ENCODE data around the gene CD8B.

The CD8B gene

DNA sequence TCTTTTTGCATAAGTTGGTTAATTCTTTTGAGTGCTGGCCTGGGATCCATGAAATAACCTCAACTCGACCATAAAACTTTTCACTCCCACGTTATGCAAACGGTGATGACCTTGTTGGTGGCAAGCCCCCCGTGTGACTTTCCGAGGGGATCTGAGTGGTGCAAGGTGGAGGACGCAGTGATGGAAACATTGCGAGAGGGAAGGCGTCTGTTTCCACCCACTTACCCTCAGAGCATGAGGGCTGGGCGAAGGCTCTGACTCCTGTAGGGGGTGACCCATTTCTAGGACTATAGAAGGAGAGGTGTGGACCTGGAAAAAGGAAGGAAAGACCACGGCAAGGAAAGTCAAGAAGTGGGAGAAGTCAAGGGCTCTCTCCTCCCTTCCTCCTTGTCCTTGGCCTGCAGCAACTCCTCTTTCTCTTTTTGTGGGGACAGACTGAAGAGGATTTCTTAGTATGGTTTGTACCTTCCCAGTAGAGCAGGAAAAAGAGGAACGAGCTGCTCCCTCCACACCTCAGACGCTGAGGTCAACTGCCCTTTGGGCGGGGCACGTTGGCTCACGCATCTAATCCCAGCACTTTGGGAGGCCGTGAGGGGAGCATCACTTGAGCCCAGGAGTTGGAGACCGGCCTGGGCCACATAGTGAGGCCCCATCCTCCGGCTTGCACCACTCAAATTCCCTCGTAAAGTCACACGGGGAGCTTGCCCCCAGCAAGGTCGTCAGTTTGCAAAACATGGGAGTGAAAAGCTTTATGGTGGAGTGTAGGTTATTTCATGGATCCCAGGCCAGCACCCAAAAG, 55.4 kb downstream of the CD8B start:
- no peak for DNase-seq (ENCODE audit: low spot score)

DNA sequence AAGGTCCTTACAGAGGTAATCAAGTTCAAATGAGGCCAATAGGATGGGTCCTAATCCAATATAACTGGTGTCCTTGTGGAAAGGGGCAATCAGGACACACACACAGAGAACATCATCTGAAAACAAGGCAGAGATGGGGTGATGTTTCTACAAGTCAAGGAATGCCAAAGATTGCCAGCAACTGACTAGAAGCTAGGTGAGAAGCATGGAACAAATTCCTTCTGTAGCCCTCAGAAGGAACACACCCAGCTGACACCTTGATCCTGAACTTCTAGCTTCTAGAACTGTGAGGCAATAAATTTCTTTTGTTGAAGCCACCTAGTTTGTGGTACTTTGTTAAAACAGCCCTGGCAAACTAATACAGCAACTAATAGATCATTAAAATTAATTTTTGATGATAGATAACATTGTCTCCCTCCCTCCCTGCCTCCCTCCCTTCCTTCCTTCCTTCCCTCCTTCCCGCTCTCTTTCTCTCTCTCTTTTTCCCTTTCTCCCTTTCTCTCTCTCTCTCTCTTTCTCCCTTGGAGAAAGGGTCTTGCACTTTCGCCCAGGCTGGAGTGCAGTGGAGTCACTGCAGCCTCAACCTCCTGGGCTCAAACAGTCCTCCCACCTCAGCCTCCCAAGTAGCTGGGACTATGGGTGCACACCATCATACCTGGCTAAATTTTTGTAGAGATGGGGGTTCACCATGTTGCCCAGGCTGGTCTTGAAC, 60.7 kb downstream of the CD8B start:
- no peak for DNase-seq (ENCODE audit: low spot score)

DNA sequence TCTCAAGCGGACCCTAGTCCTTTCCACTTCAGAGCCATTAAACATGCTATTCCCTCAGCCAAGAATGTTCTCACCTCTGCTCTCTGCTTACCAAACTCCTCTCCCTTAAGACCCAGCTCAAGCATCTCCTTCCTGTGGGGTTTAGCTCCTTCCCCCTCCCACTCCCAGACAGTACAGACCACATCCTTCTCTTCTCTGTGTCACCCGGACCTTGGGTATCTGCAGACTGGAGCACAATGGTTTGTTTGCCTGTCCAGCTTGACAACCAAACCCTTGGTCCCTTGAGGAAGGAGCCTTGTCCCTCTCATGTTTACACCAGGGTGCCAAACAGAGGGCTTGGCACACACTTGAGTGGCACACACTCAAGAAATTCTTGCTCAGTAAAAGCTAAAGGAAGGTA, 66.8 kb downstream of the CD8B start:
- no peak for DNase-seq (ENCODE audit: low spot score)

DNA sequence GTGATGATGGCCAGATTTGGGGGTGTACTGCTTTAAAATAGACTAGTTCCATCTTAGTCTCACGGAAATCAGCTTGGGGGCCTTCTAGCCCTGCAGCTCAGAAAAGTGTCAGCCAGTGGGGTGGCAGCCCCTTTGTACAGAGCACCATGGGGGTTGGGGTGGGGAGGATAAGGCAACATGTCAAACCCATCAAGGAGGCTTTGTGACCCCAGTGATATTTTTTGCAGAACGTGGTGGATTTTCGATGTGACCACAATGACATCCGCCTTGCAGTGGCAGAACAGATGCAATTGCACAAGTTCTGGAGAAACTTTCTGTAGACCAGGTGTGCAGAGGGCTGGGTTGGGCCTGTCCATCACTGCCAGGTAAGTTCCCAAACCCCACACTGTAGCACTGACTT, 67.9 kb downstream of the CD8B start:
- DNase-seq (ENCODE audit: low spot score), result no peak

DNA sequence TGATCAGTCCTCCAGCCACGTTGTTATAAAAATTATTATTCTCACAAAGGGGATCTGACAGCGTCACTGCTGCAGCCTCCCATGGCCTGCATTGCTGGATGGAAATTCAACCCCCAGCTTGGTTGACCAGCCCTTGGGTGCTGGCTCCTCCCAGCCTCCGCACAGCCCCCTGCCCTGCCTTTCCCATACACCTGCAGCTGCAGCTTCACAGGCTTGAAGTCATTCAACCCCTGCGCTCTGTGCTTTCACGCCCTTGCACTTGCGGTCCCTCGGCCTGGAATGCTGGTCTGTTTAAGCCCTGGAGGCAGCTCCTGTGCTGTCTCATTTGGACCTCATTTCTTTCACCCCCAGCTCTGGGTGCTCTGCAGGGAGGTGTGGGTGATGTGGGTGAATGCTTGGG, 70.1 kb downstream of the CD8B start:
- DNase-seq (ENCODE audit: low spot score), result no peak

DNA sequence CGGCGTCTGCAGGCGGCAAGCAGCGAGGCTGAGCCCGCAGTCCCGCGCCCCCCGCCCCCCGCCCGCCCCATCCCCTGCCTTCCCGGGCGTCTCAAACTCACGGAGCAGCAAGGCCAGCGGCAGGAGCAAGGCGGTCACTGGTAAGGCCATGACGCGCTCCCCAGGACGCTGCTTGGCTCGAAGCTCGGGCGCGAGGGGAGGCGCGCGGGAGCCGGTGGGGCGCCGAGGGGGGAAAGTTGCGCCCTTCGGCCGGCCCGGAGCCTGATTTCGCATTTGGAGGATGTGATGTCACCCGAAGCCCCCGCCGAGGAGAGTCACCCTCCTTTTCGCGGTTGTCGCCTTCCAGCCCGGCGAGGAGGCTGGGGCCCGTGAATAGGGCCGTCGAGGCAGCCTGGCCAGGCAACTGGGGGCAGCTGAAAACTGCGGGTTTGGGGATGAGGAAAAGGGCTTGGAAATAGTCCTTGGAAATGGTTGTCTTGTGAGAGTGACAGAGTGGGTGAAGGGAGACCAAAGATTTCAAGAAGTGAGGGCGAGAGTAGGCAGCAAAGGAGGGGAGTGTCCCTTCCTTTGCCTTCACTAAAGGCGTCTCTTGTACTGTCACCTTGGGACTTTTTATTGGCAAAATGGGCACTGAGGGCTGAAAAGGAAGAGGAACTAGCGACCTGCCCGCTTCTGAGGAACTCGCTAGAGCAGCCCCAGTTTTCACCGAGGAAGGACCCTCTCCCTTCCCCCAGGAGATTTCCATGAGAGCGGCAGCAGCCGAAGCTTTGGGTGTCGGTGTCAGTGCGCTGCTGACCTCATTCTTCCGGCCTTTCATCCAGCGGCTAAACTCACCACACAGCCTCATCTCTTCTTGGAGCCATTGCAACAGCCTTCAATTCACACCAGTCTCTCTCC, 70.8 kb downstream of the CD8B start, which contains the start of gene CD8A:
TSS of gene CD8A (minus strand) at position 238 of the 897 bp plus-strand sequence. CDS start at position 150, 88 bp downstream.
- DNase-seq (ENCODE audit: low spot score), result no peak

DNA sequence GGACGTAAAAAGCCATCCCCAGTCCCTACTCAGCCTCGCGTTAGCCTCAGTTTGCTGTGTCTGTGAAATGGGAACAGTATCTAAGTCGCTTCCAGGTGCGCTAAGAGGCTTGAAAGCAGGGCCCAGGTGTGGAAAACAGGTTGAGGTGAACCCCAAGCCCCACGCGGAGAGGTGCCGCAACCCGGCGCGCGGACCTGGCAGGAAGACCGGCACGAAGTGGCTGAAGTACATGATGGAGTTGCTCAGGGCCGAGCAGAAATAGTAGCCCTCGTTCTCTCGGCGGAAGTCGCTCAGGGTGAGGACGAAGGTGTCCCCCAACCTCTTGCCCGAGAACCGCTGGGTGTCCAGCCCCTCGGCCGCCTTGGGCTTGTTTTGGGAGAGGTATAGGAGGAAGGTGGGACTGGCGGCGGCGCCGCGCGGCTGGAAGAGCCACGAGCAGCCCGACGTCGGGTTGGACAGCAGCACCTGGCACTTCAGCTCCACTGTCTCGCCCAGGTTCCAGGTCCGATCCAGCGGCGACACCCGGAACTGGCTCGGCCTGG, 71.5 kb downstream of the CD8B start:
- DNase-seq (ENCODE audit: low spot score), result no peak

DNA sequence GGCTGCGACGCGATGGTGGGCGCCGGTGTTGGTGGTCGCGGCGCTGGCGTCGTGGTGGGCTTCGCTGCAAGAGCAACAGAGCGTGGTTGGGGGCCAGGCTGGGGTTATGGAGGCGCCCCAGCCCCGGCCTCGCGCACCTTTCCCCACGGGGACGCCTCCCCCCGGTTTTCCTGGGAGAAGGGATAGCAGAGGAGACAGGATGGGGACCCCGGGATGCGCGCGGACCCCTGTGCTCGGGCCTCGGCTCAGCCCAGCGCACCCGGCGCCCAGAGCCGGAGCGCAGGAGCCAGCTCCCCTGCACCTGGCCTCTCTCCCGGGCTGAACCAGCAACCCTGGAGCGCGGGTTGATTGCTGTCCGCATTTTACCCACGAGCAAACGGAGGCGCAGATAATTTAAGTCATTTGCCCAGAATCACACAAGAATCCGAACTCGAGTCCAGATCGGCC, 72.0 kb downstream of the CD8B start:
- no peak for DNase-seq (ENCODE audit: low spot score)

DNA sequence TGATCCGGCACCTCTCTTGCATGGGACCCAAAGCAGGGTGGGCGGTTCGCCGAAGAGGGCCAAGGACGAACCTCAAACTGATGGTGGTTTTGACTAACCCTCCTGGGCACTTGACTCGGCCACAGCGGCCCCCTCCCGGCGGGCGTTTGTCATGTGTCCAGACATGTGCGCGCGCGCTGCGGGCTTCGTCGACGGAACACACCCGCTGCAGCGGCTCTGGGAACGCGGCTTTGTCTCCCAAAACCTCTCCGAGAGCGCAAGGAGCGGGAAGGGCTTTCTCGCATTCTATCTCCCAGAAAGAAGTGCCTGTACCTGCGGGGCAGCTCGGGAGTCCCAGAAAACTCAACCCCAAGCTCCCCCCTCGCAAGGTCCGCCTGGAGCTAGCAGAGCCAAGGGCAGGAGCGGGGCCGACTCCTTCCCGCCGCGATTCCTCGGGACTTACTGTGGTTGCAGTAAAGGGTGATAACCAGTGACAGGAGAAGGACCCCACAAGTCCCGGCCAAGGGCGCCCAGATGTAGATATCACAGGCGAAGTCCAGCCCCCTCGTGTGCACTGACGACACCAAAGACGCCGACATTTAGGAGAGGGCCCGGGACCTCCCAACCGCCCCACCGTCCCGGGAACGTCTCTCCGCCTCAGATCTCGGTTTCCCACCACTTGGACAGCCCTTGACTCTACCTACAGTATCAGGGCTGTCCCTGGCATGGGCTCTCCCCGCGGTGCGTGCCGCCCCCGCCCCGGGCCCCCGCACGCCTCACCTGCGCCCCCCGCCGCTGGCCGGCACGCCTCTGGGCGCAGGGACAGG, 72.6 kb downstream of the CD8B start:
- DNase-seq (ENCODE audit: low spot score), result no peak

DNA sequence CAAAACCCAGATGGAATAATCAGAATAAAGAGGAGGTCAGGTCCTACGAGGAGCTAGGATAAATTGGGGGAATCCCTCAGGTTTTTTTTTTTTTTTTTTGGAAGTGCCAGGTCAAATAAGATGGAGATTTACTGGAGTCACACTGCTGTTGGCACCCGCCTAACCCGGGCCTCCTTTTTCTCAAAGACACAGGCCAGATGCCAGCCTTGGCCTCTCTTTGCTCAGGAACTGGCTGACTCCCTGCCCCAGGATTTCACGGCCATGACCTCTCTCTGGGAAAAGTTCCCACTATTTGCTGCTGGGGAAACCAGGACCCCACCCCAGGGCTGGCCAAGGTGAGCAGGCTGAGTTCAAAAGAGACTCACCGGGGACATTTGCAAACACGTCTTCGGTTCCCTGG, 73.5 kb downstream of the CD8B start:
- no peak for DNase-seq (ENCODE audit: low spot score)

DNA sequence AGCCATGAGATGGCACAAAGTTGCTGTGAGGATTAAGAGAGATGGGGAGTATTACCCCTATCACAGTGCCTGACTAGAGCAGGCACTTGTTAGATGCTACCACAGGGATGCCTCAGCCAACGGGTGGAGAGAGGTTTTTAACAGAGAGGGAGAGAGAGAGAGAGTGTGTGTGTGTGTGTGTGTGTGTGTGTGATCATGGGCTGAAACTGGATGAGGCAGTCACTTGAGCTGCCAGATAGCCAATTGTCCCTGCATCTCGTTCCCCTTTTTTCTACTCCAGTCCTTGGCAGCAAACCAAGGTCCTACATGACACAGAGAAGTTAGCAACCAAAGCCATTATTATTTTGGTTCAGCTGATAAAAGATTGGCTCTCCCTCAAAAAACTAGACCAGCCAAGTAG, 74.0 kb downstream of the CD8B start:
- DNase-seq (ENCODE audit: low spot score), result no peak

DNA sequence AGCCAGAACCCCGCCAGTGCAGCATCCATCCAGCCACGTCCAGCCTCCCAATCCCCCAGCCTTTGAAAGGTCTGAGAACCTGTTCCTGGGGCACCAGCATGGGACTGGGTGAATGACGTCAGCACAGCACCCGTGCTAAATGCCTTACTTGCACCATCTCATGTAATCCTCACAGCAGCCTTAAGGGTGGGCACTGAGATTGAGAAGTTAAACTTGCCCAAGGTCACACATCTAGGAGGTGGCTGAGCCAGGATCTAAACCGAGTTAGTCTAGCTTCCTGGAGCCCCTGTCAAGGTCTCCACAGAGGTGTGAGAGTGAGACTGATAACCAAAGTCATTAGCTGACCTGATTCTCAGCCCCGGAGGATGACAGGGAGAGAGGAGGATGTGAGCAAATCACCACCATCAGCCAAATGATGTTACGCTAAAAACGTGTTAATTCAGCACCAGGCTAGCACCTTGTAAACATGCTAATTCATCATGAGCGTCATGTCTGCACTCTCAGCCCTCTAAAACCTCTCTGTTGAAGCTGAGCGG, 75.6 kb downstream of the CD8B start:
- no peak for DNase-seq (ENCODE audit: low spot score)

DNA sequence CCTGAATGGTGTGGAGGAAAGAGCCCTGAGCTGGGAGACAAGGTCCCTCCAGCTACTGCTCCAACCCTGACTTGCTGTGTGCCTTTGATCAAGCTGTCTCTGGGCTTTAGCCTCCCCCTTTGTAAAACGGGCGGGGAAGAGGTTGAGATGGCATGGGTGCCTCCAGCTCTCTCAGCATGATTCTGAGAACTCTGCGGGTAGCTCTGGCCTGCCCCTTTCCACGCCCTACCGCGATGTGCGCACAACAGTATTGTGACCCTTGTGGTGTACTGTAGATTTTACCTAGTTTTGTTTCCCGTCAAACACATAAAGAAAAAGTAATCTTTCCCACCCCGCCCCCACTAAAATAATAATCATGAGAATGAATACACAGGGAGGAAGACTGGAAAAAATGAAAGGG, 76.2 kb downstream of the CD8B start:
- no peak for DNase-seq (ENCODE audit: low spot score)

DNA sequence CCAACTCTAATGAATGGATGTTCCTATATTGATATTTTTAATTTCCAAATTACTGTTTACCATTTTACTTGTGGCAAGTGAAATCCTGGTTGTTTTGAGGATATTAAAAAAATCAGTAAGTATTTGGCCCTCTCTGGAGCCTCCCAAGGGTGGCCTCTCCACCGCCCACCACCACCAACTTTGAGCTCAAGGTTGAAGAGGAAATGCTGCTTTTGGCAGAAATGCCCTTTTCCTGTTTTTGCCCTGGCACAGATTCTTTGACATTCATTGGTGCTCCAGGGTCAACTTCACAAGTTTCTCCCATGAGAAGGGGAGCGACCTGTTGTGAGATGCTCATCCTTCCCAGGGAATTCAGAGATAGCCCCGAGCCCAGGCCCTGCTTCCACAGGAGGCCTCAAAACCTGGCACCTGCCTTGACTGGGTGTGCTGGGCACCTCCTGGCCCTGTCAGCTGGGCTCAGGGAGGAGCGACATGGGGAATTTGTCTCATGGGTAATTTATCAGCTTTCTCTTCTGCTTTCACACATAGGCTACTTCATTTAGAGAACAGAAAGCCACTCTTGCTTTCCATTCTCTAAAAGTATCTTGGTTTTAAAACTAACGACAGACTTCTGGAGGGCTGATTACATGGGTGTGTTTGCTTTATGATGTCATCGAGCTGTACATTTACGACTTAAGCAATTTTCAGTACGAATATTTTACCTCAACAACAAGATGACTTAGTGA, 77.9 kb downstream of the CD8B start:
- no peak for DNase-seq (ENCODE audit: low spot score)

DNA sequence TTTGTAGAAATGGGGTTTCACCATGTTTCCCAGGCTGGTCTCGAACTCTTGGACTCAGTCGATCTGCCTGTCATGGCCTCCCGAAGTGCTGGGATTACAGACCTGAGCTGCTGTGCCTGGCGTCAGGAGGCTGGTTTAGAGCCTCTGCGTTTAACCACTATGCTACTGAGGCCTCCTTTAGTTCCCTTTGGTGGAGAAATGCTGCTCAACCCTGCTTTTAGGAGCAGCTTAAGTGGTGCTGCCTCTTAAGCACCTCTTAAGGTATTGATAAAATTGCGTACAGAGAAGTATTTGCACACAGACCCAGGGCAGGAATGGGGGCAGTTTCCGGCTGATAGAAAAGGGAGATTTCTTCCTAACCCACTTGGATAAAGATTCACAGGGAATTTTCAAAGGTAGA, 78.9 kb downstream of the CD8B start:
- no peak for DNase-seq (ENCODE audit: low spot score)

DNA sequence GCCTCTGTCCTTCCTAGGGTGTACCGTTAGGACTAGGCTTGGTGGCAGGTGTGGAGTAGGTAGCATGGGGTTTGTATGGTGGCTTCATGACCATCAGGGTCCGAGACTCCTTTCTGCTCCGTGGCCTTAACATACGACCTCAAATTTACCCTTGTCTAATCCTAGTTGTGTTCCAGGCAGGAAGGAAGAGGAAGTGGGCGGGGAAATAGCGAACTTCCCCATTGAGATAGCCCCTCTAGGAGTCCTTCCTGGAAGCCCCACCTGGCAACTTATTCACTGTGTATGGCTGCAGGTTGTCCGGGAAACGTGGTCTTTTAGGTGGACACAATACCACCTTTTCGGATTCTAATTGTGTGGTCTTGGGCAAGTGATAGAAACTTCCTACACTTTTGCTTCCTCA, 80.3 kb downstream of the CD8B start:
- no peak for DNase-seq (ENCODE audit: low spot score)

DNA sequence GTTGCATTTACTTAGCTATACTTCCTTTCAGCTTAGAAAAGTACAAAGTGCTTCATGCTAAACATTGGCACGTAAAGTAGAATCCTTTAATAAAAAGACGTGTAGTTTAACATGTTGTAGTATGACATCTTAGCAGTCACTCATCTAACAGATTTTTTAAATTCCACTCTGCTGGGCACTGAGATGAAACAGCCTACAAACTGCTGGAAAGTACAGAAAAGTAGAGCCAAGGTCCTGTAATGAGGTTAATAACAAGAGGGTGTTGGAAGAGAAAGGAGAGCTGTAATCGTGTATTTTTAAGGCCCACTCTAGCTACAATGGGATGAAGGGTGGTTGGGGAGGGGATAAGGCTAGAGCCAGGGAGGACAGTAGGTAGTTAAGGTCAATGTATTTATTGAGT, 81.7 kb downstream of the CD8B start:
- no peak for DNase-seq (ENCODE audit: low spot score)

DNA sequence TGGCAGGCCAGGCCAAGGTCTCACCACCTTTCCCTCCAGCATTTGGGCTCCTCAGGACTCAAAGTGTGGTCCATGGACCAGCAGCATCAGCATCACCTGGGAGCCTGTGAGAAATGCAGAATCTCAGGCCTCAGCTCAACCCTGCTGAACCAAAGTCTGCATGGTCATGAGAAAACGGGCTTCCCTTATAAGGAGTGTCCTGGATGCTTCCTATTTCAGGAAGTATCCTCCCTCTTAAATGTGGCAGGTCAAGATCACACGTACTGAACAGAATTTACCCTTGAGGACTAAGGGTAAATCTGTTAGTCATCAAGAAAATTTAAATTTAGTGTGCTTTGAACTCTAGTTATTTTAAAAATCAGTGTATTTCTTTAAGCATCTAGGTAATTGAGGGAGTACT, 82.7 kb downstream of the CD8B start:
- DNase-seq (ENCODE audit: low spot score), result no peak

DNA sequence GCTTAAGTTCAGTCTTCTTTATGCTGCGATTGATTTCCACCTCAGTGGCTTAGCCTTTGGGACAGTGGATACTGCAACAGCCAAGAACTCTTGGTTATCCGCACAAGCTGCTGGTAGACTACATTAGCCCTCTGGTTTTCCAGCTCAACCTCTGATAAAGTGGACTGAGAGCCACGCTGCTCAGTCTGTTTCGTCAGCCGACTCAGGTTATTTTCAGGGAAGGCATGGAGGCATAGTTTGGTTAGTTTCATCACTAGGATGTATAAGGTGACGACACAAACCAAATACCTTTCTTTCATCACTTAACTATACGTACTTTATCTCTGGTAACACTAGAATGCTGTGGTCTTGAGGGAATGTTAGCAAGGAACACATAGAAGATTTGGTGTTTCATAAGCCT, 85.2 kb downstream of the CD8B start:
- DNase-seq (ENCODE audit: low spot score), result no peak

DNA sequence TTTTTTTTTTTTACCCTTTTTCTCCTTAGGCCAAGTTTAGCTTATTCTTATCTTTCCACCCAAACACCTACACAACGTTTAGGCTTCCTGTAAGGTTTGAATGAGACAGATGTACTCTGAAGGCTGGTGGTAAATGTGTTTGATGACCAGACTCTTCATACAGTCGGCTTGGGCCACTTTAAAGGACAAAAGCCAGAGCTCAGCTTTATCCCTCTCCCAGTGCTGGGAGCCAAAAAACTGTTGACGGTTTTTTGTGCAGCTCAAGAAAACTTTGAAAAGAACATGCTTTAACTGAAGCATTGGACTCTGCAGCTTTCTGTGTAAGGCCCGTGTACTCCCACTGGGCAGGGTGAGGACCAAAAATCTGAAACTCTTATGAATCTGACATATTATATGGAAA, 86.3 kb downstream of the CD8B start:
- no peak for DNase-seq (ENCODE audit: low spot score)
